ENCODE measurements around the gene GSDMA. TPM values are rescaled to one million over a fixed set of nuclear protein-coding genes. Genes with fewer than 3 reads are reported as not detected.

Gene GSDMA
- total RNA-seq, 1 donor from 2014 or later = not detected

DNA sequence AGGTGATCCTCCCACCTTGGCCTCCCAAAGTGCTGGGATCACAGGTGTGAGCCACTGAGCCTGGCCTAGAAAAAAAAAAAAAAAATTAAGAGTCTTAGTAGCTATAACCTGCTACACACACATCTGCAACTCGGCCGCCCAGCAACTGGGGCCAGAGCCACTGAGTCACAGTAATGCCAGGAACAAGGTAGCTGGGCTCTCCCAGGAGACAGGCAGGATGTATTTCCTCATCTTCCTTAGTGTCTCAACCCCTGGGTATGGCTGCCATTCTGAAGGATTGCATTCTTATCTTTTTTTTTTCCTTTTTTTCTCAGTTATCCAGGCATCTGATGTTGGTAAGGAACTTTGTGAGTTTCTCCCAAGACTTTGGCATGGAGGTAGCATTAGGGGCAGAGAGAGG lies 10.7 kb downstream of the GSDMA start:
- POLR2A ChIA-PET = no interaction called here
- intact Hi-C loops (cut with micrococcal nuclease) = no loop called here
- Mint-ChIP-seq H3K4me1 (no peaks in the 10 kb centered on the region), H3K36me3 (ENCODE audit: low read depth) (no peaks in the 10 kb centered on the region), H3K27ac (no peak overlapping the region), H3K27me3 (peaks cover 38% of the 10 kb centered on the region), H3K4me3 (no peak overlapping the region), H3K9me3 (no peaks in the 10 kb centered on the region)
- DNase-seq (no peak), ATAC-seq (ENCODE audit: low read depth) (no peak)
- TF ChIP-seq, protein P1, sequence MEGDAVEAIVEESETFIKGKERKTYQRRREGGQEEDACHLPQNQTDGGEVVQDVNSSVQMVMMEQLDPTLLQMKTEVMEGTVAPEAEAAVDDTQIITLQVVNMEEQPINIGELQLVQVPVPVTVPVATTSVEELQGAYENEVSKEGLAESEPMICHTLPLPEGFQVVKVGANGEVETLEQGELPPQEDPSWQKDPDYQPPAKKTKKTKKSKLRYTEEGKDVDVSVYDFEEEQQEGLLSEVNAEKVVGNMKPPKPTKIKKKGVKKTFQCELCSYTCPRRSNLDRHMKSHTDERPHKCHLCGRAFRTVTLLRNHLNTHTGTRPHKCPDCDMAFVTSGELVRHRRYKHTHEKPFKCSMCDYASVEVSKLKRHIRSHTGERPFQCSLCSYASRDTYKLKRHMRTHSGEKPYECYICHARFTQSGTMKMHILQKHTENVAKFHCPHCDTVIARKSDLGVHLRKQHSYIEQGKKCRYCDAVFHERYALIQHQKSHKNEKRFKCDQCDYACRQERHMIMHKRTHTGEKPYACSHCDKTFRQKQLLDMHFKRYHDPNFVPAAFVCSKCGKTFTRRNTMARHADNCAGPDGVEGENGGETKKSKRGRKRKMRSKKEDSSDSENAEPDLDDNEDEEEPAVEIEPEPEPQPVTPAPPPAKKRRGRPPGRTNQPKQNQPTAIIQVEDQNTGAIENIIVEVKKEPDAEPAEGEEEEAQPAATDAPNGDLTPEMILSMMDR (IDR thresholded peaks at IDR 0.05) = no peak
- CTCF ChIA-PET = interaction anchor here (1.5 kb wide), 1 partner anchor 15 kb away, joined by 4 read pairs; no protein-coding TSS in a partner anchor

GRCh38 chr17:39974433-39974832 lies 11.6 kb downstream of the GSDMA start:
- POLR2A ChIA-PET = interaction anchor here (0.5 to 0.7 kb wide), 2 partner anchors 9 to 65 kb away, joined by 3 read pairs; no protein-coding TSS in a partner anchor
- DNase-seq (no peak), ATAC-seq (ENCODE audit: low read depth) (no peak)
- Mint-ChIP-seq H3K27me3 (peaks cover 31% of the 10 kb centered on the region), H3K36me3 (ENCODE audit: low read depth) (no peaks in the 10 kb centered on the region), H3K9me3 (no peaks in the 10 kb centered on the region), H3K27ac (no peak overlapping the region), H3K4me1 (peaks cover 4% of the 10 kb centered on the region), H3K4me3 (no peak overlapping the region)
- CTCF ChIA-PET = interaction anchor here (1.5 kb wide), 1 partner anchor 16 kb away, joined by 4 read pairs; no protein-coding TSS in a partner anchor
- intact Hi-C loops (cut with micrococcal nuclease) = no loop called here
- TF ChIP-seq, protein P1 (IDR thresholded peaks at IDR 0.05) = no peak

DNA sequence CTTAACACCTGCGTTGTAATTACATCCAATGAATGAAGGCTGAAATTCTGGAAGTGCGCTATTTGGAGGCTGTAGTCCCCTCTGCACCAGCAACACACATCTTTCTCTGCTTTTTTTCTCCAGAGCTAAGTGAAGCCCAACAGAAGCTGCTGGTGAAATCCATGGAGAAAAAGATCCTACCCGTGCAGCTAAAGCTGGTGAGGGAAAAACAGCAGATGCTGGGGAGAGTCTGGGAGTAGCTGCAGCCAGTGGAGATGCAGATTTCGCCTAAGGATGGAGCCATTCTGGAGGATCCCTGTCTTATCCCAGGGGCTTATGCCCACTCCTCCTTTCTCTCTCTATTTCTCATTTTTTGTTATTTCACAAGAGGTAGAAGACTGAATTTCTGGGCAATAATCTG lies 13.0 kb downstream of the GSDMA start:
- DNase-seq (no peak), ATAC-seq (ENCODE audit: low read depth) (no peak)
- ChIA-PET POLR2A (interaction anchor here (0.7 kb wide), 1 partner anchor 403 kb away, joined by 3 read pairs; no protein-coding TSS in a partner anchor), CTCF (interaction anchor here (0.7 to 0.9 kb wide), 2 partner anchors 18 to 103 kb away, joined by 3 read pairs; no protein-coding TSS in a partner anchor)
- H3K4me1 Mint-ChIP-seq = peaks cover 13% of the 10 kb centered on the region
- H3K27me3 Mint-ChIP-seq = peaks cover 21% of the 10 kb centered on the region
- no peak overlapping the region for H3K4me3 Mint-ChIP-seq
- TF ChIP-seq, protein P1 (IDR thresholded peaks at IDR 0.05) = no peak
- H3K9me3 Mint-ChIP-seq = no peaks in the 10 kb centered on the region
- intact Hi-C loops (cut with micrococcal nuclease) = no loop called here
- no peak overlapping the region for H3K27ac Mint-ChIP-seq
- peaks cover 4% of the 10 kb centered on the region for H3K36me3 Mint-ChIP-seq (ENCODE audit: low read depth)

DNA sequence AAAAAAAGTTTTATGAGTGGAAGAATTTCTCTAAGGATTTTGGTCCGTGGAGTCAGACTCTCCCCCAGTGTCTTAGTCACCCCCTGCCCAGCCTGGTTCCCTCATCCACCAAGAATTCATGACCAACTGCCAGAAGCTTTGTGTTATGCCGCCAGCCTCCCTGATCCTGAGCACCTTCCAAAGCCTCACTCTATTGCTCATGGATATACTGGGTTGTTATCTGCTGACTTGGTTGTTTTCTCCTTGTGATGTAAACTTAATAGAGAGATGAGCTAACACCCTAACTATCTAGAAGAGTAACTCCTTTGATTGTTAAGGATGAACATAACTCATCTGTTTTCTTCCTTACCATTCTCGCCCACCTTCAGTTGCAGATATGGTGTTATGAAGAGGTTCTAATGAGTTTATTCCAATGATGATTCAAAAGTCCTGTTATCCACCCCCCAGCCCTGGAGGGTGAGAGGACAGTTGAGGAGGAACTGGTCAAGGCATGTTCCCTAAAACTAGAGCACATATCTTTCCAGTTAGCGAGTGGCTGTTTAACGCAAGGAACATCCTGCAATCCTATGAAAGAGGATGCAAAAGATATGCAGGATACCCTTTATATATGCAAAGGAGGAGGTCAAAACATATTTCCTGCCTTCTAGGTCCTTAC lies 16.3 kb downstream of the GSDMA start:
- Mint-ChIP-seq H3K27ac (peak overlapping the region; percentile 60), H3K4me3 (peak overlapping the region; percentile 96), H3K36me3 (ENCODE audit: low read depth) (peaks cover 22% of the 10 kb centered on the region), H3K4me1 (peaks cover 36% of the 10 kb centered on the region), H3K9me3 (no peaks in the 10 kb centered on the region), H3K27me3 (peaks cover 4% of the 10 kb centered on the region)
- DNase-seq (no peak), ATAC-seq (ENCODE audit: low read depth) (no peak)
- POLR2A ChIA-PET = interaction anchor here (0.7 to 2.1 kb wide), 8 partner anchors 21 to 291 kb away, joined by 3 to 30 read pairs (median 5); partner anchors contain the start of genes MIEN1 and PGAP3
- intact Hi-C loops (cut with micrococcal nuclease) = no loop called here
- TF ChIP-seq, protein P1 (IDR thresholded peaks at IDR 0.05) = no peak
- CTCF ChIA-PET = interaction anchor here (1.6 to 4.7 kb wide), 6 partner anchors 20 to 357 kb away, joined by 3 to 61 read pairs (median 14); partner anchors contain the start of genes MIEN1 and PNMT

GRCh38 chr17:39979893-39980350 lies 17.1 kb downstream of the GSDMA start:
- CTCF ChIA-PET = interaction anchor here (0.6 to 4.7 kb wide), 14 partner anchors 21 to 358 kb away, joined by 3 to 61 read pairs (median 4); partner anchors contain the start of genes MIEN1 and PNMT
- peaks cover 36% of the 10 kb centered on the region for H3K4me1 Mint-ChIP-seq

More at GRCh38 chr17:39979893-39980350, 17.1 kb downstream of the GSDMA start:
- ATAC-seq (ENCODE audit: low read depth) = peak; percentile 7
- no peaks in the 10 kb centered on the region for H3K9me3 Mint-ChIP-seq
- TF ChIP-seq, protein P1 (IDR thresholded peaks at IDR 0.05) = no peak
- H3K27ac Mint-ChIP-seq = peak overlapping the region; percentile 96
- H3K27me3 Mint-ChIP-seq = peaks cover 2% of the 10 kb centered on the region
- peaks cover 29% of the 10 kb centered on the region for H3K36me3 Mint-ChIP-seq (ENCODE audit: low read depth)
- POLR2A ChIA-PET = interaction anchor here (0.6 to 3.1 kb wide), 37 partner anchors 22 to 635 kb away, joined by 3 to 39 read pairs (median 5); partner anchors contain the start of genes CASC3, IKZF3, MED24 and MIEN1
- H3K4me3 Mint-ChIP-seq = peak overlapping the region; percentile 96
- intact Hi-C loops (cut with micrococcal nuclease) = loop anchor here (1.0 to 5.0 kb wide), 14 partner anchors 21 to 519 kb away; partner anchors contain the start of genes CASC3, CDK12, IKZF3 and LRRC3C
- DNase-seq = no peak

Measured in activated B cell treated with CpG ODN at 0.5 μM for 24 hours (primary cell).